Stimulated activated CD4-positive, alpha-beta T cell treated with anti-CD3 and anti-CD28 coated beads, Interleukin-1b, Interleukin-23, amount 100 ng/mL, for 48 hours (primary cell): Measurements from ENCODE around the gene SAMD11.

Experiments
- DNase-seq: peaks from one replicate; pipeline ENCODE4 v3.0.0-alpha.2; 2020

Gene SAMD11

DNA sequence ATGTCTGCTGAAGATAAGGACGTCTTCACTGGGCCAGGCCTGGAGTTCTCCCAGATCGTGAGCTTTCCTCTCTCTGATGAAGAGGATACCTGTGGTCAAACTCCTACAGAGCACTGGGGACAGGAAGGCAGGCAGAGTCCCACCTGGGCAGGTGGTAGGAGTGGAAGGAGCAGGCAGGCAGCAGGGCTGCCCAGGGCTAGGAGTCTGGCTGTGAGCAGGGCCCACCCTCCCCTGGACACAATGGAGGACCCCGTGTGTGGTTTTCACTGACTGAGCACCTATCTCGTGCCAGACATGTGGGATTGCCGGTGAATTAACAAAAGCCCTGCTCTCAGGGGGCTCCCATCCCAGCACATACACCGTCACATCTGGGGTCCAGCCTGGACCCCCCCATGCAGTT lies 4.9 kb upstream of the SAMD11 start:
- DNase-seq: no peak

DNA sequence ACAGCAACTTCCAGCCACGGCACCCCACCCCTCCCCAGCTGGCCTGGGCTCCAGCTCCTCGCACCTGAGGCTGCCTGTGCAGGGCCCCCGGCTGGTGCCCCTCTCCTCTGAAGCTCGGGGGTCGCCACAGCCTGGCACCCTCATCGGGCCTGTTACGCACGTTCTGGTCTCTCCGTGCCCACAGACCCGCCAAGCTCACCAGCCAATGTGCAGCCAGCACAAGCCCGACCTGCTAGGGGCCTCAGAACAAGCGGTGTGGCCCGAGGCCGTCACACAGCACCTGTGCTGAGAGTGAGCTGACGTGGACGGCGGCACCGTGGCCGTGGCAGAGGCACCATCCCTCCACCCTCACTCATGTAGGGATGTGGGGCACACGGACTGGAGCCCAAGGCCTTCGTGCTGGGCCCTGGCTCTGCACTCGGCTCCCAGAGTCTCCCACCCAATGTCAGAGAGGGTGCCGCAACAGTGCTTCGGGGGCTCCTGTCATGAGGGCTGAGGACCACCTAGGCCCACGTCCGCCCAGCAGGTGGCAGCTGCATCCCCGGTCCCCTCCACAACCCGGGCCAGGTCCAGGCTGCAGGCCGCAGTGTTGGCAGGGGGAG lies 4.4 kb upstream of the SAMD11 start:
- DNase-seq: no peak

DNA sequence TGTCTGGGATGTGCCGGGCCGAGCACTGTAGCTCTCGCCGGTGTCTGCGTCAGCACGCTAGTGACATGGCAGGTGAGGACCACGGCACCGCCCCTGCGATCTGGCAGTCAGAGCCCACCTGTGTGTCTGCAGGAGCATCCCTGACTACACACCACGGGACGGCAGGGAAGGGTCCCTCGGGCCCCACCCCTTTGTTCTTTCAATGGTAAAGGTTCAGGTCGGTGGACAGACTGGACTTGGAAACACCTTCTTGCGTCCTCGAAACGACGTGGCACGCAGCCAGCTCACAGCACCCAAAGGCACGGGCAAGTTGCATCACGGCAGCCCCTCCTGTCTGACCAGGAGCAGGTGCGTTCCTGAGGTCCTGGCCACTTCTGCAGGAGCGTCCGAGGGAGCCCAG lies 3.7 kb upstream of the SAMD11 start:
- no peak for DNase-seq

DNA sequence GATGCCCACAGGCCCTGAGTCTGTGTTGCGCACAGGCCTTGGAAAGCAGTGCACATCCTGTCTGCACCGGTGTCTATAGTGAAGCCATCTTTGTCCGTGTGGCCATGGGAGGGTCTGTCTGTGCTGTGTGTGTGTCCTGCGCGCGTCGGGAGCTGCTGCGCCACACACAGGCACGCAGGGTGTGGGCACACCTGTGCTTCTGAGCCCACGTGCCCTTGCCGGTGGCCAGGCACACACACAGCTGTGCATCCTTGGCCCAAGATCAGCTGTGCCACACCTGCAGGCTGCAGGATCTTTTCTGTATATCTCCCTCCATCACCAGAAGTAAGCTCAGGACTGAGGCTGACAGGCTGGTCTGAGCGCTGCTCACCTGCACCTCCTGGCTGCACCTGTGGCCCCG lies 3.2 kb upstream of the SAMD11 start:
- no peak for DNase-seq

DNA sequence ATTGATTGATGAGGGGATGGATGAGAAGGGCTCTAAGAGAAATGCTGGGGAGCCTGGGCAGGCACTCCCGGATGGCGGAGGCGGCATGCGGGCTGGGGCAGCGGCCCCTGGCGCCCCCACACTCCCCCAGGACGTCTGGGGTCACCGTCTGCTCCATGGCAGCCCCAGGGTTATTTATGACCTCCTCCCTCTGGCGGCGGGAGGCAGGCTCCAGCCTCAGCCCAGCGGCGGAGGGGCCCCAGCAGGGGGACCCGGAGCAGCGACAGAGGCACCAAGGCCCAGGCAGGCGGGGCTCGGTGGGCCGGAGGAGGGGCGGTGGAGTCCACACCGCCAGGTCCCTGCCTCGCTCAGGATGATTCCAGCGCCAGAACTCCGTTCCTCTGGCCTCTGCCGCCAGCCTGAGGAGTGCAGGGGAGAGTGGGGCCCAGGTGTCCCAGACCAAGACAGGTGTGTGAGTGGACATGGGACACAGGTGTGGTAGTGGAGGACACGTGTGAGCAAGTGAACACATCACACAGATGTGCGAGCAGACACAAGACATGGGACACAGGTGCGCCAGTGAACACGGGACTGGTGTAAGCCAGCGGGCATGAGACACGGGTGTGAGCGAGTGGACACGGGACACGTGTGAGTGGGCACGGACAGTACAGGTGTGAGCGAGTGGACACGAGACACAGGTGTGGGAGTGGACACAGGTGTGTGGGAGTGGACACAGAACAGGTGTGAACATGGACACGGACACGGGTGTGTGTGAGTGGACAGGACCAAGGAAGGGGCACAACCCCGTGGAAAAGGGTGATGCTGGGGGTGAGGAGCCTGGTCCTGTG lies 2.5 kb upstream of the SAMD11 start:
- DNase-seq: no peak

DNA sequence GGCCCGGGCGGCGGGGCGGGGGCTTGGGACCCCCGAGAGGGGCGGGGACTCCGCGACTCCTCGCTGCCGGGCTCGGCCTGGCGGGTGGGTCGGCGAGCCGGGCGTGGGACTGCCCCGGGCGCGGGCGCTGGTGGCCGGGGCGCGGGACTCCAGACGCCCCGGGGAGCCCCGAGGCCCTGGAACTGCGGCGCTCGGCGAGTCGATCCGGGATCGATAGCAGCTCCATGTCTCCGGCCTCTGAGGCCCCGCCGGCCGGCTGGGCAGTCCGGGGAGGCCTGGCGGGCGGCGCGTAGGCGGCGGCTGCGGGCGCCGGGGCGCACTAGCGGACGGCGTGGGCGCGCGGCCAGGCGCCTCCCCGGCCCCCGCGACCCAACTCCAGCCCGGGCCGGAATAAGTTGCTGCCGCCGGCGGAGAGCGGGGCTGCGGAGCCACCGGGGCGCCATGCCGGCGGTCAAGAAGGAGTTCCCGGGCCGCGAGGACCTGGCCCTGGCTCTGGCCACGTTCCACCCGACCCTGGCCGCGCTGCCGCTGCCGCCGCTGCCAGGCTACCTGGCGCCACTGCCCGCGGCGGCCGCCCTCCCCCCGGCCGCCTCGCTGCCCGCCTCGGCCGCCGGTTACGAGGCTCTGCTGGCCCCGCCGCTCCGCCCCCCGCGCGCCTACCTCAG lies 400 bp downstream of the SAMD11 start:
- no peak for DNase-seq

DNA sequence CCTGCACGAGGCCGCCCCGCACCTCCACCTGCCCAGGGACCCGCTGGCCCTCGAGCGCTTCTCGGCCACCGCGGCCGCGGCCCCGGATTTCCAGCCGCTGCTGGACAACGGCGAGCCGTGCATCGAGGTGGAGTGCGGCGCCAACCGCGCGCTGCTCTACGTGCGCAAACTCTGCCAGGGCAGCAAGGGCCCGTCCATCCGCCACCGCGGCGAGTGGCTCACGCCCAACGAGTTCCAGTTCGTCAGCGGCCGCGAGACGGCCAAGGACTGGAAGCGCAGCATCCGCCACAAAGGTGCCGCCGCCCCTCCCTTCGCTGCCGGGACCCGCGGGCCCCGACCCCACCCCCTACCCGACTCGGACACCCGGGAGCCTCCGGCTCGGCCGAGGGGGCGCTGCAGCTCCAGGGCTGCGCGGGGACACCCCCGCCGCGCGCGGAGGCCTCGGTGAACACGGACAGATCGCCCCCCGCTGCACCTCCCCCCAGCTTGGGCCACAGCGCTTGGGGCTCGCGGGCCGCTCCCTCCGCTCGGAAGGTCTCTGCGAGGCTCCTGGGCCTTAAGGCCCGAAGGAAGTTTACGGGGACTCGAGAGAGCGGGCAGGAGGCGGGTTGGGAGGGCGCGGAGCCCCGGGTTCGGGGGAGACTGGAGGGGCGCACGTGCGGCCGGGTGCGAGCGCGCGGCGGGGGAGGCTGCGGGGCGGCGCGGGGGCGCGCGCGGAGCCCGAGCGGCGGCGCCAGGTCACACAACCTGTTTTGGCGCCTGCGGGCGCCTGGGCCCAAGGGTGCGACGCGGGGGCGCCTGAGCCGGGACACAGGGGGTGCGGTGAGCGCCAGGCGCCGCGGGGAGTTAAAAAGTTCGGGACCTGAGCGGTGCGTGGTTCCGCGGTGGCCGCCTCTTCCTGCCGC lies 1.2 kb downstream of the SAMD11 start:
- DNase-seq: no peak

DNA sequence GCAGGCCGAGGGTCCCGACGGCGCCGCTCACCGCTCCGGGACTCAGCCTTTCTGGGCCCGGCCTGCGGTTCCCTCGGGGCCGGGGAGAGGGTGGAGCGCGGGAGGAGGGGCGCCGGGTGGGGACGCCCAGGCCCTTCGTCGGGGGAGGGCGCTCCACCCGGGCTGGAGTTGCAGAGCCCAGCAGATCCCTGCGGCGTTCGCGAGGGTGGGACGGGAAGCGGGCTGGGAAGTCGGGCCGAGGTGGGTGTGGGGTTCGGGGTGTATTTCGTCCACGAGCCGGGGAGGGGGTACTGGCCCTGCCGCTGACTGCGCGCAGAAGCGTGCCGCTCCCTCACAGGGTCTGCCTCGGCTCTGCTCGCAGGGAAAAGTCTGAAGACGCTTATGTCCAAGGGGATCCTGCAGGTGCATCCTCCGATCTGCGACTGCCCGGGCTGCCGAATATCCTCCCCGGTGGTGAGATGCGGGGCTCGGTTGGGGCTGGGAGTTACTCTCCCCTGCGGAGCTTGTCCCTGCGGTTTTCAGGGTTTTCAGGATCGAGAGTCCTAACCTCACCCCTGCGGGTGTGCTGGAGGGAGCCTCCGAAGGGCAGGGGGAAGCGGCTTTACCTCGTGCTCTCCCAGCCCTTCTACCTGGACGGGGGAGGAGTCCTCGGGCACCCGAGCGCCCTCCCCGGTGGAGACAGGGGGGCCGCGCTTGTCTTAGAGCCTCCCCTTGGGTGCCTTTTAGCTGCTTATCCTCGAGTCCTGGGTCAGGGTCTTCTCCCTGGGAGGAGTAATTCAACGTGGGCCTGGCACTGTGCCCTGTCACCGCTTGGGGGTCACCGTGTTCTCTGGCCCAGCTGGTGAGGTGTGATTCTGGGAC lies 2.1 kb downstream of the SAMD11 start:
- no peak for DNase-seq

DNA sequence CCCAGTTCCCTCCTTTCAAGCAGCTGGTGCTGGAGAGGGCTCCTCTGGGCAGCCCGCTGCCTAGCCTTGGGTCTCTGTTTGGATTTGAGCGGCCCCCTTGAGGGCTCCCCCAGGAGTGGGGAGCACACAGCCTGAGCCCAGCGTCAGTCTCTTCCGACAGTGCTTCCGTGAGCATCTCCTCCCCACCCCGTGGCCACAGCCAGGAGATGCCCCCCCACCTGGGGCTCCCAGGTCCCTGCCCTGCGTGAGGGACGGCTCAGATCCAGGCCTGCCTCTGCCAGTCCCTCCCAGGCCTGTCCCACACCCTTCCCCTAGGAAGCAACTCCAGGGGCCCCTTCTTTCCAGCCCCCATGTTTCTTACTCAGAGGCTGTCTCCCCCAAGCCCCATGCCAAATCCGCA lies 3.5 kb downstream of the SAMD11 start:
- DNase-seq: no peak

DNA sequence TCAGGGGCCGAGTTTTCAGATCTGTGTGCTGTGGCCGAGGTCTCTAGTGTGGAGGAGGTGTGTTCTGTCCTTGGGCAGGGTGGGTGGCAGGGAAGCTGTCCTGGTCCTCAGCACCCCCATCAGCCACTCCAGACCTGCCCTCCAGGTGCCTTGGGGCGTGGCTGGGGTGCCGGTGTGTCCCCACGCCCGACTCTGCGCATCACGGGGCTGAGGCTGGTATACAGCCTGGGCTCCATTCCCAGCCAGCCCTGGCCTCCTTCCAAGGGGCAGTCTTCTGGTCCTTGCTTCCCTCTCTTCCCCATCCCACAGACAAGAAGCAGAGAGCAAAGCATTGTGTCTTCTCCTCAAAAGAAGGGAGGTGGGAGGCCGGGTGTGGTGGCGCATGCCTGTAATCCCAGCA lies 4.0 kb downstream of the SAMD11 start:
- no peak for DNase-seq

DNA sequence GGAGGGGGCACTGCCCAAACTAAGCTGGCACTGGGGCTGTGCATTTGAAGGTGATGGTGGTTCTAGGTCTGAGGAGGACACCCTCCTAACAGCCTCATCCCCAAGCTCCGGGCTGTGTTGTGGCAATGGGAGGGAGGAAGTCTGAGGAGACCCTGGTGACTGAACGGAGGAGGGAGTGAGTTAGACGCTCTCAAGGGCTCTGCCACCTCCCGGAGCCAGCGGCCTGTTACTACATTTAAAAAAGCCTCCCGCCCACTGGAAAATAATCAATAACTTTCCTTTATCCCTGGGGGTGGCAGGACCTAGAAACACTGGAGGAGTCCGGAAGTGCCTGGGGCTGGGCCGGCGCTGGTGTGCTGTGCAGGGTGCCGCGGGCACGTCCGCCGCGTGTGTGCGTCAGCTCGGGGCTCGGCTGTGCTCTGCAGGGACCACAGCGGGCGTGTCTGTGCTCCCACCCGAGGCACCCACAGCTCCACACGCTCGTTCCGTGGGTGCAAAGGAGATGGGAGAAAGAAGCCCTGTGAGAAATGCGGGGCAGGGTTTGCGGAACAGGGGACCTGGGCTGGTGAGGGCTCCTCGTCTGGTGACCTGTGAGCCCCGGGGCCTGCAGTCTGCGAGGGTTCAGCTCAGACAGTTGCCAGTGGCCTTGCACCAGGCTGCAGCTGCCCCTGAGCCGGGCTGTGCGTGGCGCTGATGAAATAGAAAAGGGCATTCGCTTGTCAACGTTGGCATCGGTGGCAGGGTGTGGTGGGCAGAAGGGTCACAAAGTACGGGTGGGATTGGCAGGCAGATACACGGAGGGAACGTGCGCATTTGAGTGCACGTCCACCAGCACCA lies 5.3 kb downstream of the SAMD11 start:
- DNase-seq: no peak

DNA sequence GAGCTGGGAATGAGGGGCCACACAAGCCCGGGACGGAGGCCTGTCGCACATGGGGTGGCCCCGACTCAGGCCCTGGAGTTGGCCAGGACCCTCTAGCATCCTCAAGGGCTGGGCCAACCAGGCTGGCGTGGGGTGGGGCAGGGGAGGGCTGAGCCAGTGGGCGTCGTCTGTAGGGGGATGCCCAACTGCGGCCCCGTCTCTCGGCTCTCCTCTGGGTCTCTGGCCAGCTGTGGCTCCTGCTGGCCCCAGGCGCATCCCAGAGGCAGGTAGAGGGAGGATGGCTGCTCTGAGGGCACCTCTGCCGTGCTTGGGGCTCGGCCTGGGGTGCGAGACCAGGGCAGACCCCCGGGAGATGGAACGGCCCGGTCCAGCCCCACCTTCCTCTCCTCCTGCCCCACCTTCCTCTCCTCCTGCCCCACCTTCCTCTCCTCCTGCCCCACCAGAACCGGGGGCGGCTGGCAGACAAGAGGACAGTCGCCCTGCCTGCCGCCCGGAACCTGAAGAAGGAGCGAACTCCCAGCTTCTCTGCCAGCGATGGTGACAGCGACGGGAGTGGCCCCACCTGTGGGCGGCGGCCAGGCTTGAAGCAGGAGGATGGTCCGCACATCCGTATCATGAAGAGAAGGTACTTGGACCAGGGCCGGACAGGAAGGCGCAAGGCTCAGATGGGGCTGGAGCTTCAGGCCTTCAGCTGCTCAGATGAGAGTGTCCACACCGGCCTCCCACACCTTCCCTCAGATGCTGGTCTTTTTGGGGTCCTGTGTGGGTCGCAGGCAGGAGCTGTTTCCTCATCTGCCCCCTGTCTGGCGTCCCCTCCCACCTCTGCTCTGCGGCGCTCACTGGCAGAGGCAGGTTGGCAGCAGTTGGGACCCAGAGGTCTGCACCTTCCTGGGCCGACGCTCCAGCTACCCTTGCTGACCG lies 6.2 kb downstream of the SAMD11 start:
- DNase-seq: no peak

DNA sequence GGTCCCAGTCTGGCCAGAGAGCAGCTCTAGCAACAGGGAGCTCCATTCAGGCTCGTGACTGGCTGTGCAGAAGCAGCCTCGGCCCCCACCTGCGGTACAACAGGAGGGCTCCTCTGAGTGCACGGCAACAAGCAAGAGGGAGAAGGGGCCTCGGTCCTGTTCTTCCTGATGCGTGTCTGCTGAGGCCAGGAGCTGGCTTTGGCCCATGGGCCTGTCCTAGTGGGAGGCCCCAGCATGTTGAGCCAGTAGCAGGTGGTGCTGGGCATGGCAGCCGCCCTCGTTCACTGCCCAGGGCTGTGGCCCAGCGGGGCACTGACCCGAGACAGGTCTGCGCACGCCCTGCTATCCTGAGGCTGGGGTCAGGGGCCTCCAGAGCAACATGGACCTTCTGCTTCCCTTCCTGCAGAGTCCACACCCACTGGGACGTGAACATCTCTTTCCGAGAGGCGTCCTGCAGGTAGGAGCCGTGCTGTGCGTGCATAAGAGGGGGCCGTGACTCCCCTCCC lies 7.0 kb downstream of the SAMD11 start:
- no peak for DNase-seq

DNA sequence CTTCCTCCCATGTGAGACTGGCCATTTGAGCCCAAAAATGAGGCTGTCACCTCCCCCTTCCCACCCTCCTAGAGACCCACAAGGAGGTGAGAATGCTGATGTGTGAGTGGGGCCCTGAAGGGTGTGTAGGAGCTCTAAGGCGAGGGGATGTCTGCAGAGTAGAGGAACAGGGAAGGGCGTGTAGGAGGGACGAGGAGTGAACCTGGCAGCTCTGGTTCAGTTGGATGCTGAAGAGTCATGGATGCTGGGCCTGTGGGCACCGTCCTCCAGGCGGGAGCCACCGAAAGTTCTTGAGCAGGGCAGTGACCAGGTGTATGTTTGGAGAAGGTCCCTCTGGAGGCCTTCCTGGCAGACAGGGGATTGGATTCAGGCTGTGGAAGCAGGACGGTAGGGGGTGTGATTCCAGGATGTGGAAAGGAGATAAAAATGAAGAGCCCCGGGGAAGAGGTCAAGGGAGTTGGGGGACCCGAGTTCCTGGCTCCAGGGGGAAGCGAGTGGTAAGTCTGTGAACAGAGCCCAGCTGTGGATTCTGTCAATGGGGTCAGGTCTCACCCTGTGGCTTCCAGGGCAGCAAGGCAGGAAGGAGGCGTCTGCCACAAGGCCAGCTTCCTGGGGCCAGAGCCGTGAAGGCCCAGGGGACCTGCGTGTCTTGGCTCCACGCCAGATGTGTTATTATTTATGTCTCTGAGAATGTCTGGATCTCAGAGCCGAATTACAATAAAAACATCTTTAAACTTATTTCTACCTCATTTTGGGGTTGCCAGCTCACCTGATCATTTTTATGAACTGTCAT lies 7.9 kb downstream of the SAMD11 start:
- DNase-seq: no peak

DNA sequence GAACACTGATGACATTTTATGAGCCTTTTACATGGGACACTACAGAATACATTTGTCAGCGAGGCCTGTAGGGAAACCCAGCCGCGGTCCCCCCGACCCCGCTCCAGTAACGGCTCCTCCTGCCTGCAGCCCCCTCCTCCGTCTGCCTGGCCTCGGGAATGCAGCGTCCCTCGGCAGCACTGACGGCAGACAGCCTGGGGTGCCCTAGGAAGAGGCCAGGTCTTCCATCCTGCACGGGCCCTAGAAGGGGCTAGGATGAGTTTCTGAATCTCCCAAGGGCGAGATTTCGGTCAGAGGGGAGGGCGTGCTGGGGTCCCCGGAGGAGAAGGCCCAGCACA lies 8.4 kb downstream of the SAMD11 start:
- DNase-seq: no peak

DNA sequence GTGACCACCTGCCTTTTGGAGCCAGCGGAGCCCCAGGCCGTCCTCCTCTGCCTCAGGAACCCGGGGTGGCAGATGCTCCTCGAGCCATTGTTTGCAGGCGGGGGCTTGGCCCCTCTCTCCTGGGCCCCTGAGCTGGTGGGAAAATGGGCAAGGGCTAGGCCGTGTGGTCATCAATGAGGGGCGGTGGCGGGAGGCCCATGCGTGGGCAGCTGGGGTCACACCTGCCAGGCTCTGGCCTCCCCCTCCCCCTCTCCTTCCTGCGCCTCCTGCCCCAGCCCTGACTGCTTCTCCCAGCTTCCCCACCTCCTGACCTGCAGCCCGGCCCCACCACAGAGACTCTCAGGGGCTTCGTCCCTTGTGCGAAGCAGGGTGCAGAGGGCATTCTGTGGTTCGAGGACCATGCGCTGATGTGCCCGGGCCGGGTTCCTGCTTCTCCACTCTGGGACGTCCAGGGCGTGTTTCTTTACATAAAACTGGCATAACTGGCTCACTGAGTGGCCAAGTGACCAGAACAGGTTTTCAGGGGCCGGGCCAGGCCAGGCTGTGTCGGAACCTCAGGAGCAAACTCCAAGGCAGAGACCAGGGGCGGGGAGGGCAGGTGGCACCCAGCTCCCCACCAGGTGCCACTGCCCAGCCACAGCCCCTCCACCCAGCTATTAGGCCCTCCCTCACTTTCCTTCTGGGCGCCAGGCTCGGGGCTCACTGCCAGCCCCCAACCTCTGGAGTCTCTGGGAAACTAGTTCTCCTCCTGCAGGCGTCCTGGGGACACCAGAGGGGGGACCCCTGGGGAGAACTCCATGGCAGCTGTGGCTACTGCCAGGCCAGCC lies 9.3 kb downstream of the SAMD11 start:
- no peak for DNase-seq

DNA sequence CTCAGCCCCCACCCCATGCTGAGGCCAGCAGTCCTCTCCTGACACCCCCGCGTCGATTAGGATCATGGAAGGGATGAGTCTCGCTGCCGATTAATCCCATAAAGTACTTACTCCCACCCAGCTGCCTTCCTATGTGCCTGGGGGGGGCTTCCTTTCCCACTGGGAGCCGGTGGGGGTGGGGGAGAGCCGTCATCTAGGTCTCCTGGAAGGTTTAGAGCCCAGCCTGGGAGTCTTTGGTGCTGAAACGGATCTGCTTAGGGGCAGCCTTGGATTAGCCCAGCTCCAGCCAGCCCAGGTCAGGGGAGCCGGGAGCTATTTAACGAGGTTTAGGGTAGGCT lies 9.8 kb downstream of the SAMD11 start:
- no peak for DNase-seq

DNA sequence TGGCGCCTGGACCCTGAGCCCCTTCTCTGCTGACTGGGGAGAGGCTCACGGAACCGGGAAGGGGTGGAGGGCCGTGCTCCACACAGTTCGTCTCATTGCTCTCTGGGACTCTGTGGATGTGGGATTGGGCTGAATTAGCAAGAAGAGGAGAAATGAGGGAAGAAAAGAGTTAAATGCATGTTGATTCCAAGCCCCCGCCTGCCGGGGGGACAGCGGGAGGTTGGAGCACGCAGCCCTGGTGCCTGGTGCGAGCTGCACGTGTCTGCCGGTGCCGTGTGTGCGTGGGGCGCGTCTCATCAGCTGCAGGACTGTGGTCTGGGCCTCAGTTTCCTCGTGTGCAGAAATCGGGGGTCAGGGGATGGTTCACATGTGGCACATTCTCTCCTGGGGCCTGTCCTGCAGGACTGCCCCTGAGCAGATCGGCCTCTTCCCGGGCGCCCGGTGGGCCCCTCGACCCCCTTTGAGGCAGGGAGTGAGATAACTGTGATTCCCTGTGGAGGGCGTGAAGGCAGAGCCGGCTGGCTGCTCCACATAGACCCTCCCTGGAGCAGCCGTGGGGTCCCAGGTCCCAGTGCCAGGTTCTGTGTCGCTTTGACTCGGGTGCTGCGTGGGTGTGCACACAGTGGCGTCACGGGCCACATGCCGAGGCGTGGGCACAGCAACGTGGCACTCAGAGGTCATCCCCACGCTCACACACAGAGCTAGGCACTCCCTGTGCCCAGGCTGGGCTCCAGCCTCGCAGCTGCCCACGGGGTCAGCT lies 11.4 kb downstream of the SAMD11 start:
- no peak for DNase-seq
